Smooth muscle cell (in vitro differentiated cells): Measurements from ENCODE around the gene TRIM56. TPM values are rescaled to one million over a fixed set of nuclear protein-coding genes. Genes with fewer than 3 reads are reported as not detected.
A peak's percentile ranks its signal among the peaks of the same experiment; 100 is the strongest.

ENCODE experiments used
- DNase-seq: peaks from one replicate; lab custom pipeline; 2025; ENCODE audit not compliant: unreplicated experiment; lab: John Stamatoyannopoulos, UW
- H2AFZ ChIP-seq: fragments of 200-600 bp; sonication (generic); 2 replicates; pipeline ENCODE4 v1.6.0; 2016; ENCODE audit warnings: antibody characterized with exemption, low read depth, mild to moderate bottlenecking
- H3F3A ChIP-seq: fragments of 200-600 bp; sonication (generic); 2 replicates; pipeline ENCODE4 v1.6.0; 2017; ENCODE audit warnings: antibody characterized with exemption, low read depth
- H3K27ac ChIP-seq: fragments of 200-600 bp; sonication (generic); 2 replicates; pipeline ENCODE4 v1.5.1; 2016; ENCODE audit warnings: low read depth, mild to moderate bottlenecking
- H3K27me3 ChIP-seq: fragments of 200-600 bp; sonication (generic); 2 replicates; pipeline ENCODE4 v1.6.1; 2016; ENCODE audit warnings: low read depth, mild to moderate bottlenecking
- H3K36me3 ChIP-seq: fragments of 200-600 bp; sonication (generic); 2 replicates; pipeline ENCODE4 v1.5.1; 2016; ENCODE audit warnings: low read depth
- H3K4me1 ChIP-seq: fragments of 200-600 bp; sonication (generic); 2 replicates; pipeline ENCODE4 v1.5.1; 2016; ENCODE audit warnings: low read depth
- H3K4me2 ChIP-seq: fragments of 200-600 bp; sonication (generic); 2 replicates; pipeline ENCODE4 v1.6.0; 2016; ENCODE audit warnings: mild to moderate bottlenecking
- H3K4me3 ChIP-seq: fragments of 200-600 bp; sonication (generic); 2 replicates; pipeline ENCODE4 v1.5.1; 2016; ENCODE audit warnings: mild to moderate bottlenecking
- H3K79me2 ChIP-seq: fragments of 200-600 bp; sonication (generic); 2 replicates; pipeline ENCODE4 v1.6.0; 2016; ENCODE audit warnings: low read depth, mild to moderate bottlenecking
- H3K9ac ChIP-seq: fragments of 200-600 bp; sonication (generic); 2 replicates; pipeline ENCODE4 v1.6.0; 2016; ENCODE audit warnings: low read depth
- H3K9me3 ChIP-seq: fragments of 200-600 bp; sonication (generic); replicated peaks from 2 replicates; pipeline ENCODE4 v1.5.1; 2016; ENCODE audit warnings: low read depth
- H4K20me1 ChIP-seq: fragments of 200-600 bp; sonication (generic); 2 replicates; pipeline ENCODE4 v1.6.0; 2016; ENCODE audit warnings: low read depth
- whole genome bisulfite sequencing: methylation state at CpG from one replicate; pipeline ENCODE4 v1.1.7; 2016; ENCODE audit warnings: low lambda C conversion rate; 5-methylcytosine and 5-hydroxymethylcytosine counted together
- polyA plus RNA-seq: library from polyadenylated mRNA; unstranded; fragments of >200 nt; fragmentation: Nextera tagmentation; extraction: Ambion mirVana; gene quantifications from 2 replicates; pipeline ENCODE4 v1.2.1, GENCODE V29; 2016
- total RNA-seq: library from RNA; depleted of rRNA; stranded (reverse); fragments of >200 nt; gene quantifications from 2 replicates; pipeline ENCODE4 v1.2.3, GENCODE V29; 2014
- TF ChIP-seq, protein P1 (sequence below): fragments of 200-600 bp; sonication (generic); IDR thresholded peaks from 2 replicates; pipeline ENCODE4 v1.5.1; 2017; ENCODE audit warnings: borderline replicate concordance, mild to moderate bottlenecking, antibody characterized with exemption; ENCODE audit not compliant: insufficient read depth, poor library complexity, severe bottlenecking

TRIM56 gene
- total and polyA plus RNA-seq, 2 experiments from 2014 or later, result 2.5 to 11.2 TPM

GRCh38 chr7:101126651-101127459 is 41.6 kb downstream of the TRIM56 start, which contains the start of gene SERPINE1:
Gene SERPINE1, plus strand, starts transcription at chr7:101127104. Its CDS starts 1,290 bp downstream, at chr7:101128394.
- WGBS, result 15% methylated on average over 22 of the region's 22 CpGs
- peak within 1 kb of the TSS; percentile 96 for H3K9ac ChIP-seq
- H3F3A ChIP-seq, result peaks cover 57% of the 10 kb centered on the region
- H3K4me2 ChIP-seq, result peak within 1 kb of the TSS; percentile 88
- H3K9me3 ChIP-seq, result no peaks in the 10 kb centered on the region
- peaks cover 14% of the 10 kb centered on the region for H3K79me2 ChIP-seq
- peak within 1 kb of the TSS; percentile 53 for H3K4me3 ChIP-seq
- H4K20me1 ChIP-seq, result peaks cover 45% of the 10 kb centered on the region
- H3K36me3 ChIP-seq, result peaks cover 6% of the 10 kb centered on the region
- H2AFZ ChIP-seq, result no peak within 1 kb of the TSS
- H3K4me1 ChIP-seq, result peaks cover 20% of the 10 kb centered on the region
- peak within 1 kb of the TSS; percentile 100 for H3K27ac ChIP-seq
- TF ChIP-seq, protein P1, sequence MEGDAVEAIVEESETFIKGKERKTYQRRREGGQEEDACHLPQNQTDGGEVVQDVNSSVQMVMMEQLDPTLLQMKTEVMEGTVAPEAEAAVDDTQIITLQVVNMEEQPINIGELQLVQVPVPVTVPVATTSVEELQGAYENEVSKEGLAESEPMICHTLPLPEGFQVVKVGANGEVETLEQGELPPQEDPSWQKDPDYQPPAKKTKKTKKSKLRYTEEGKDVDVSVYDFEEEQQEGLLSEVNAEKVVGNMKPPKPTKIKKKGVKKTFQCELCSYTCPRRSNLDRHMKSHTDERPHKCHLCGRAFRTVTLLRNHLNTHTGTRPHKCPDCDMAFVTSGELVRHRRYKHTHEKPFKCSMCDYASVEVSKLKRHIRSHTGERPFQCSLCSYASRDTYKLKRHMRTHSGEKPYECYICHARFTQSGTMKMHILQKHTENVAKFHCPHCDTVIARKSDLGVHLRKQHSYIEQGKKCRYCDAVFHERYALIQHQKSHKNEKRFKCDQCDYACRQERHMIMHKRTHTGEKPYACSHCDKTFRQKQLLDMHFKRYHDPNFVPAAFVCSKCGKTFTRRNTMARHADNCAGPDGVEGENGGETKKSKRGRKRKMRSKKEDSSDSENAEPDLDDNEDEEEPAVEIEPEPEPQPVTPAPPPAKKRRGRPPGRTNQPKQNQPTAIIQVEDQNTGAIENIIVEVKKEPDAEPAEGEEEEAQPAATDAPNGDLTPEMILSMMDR, result peak; percentile 13
- DNase-seq, result peak; percentile 75
- no peaks in the 10 kb centered on the region for H3K27me3 ChIP-seq

- Histone ChIP-seq H3K9ac (peak overlapping the region; percentile 79), H3K27me3 (no peaks in the 10 kb centered on the region), H2AFZ (no peak overlapping the region), H3K27ac (peak overlapping the region; percentile 100), H3K79me2 (peaks cover 14% of the 10 kb centered on the region), H3K9me3 (no peaks in the 10 kb centered on the region), H3K4me1 (peaks cover 13% of the 10 kb centered on the region), H4K20me1 (peaks cover 52% of the 10 kb centered on the region), H3F3A (peaks cover 62% of the 10 kb centered on the region), H3K4me2 (peak overlapping the region; percentile 88), H3K36me3 (peaks cover 6% of the 10 kb centered on the region), H3K4me3 (peak overlapping the region; percentile 53)
- TF ChIP-seq, protein P1, result no peak
- 62% methylated on average over 3 of the region's 3 CpGs for WGBS
- no peak for DNase-seq
These were observed 42.3 kb downstream of the TRIM56 start for GRCh38 chr7:101127460-101128039.

GRCh38 chr7:101128040-101128834 is 43.0 kb downstream of the TRIM56 start:
- H3F3A ChIP-seq, result peaks cover 60% of the 10 kb centered on the region
- peak overlapping the region; percentile 100 for H3K27ac ChIP-seq
- no peaks in the 10 kb centered on the region for H3K9me3 ChIP-seq
- H3K4me3 ChIP-seq, result peak overlapping the region; percentile 53
- H4K20me1 ChIP-seq, result peaks cover 57% of the 10 kb centered on the region
- peaks cover 9% of the 10 kb centered on the region for H3K4me1 ChIP-seq
- H3K27me3 ChIP-seq, result no peaks in the 10 kb centered on the region
- peak overlapping the region; percentile 88 for H3K4me2 ChIP-seq
- H3K9ac ChIP-seq, result peak overlapping the region; percentile 79
- H3K36me3 ChIP-seq, result peaks cover 6% of the 10 kb centered on the region
- TF ChIP-seq, protein P1, result no peak
- WGBS, result 80% methylated on average over 14 of the region's 14 CpGs
- no peak for DNase-seq
- H2AFZ ChIP-seq, result no peak overlapping the region
- peaks cover 14% of the 10 kb centered on the region for H3K79me2 ChIP-seq
